Stimulated activated naive CD8-positive, alpha-beta T cell treated with anti-CD3 and anti-CD28 coated beads, Interleukin-15, amount 100 ng/mL, for 72 hours (primary cell): Measurements from ENCODE around the gene PHACTR3.

Experiments used
- ATAC-seq: fragments of 150-1000 bp; cut with Tn5 transposase; 2 replicates; pipeline ENCODE4 v1.10.0; 2021; ENCODE audit warnings: mild to moderate bottlenecking, moderate library complexity
- DNase-seq, 2 donors: peaks; one replicate each; pipeline ENCODE4 v3.0.0; 2021 to 2022
- H3K27ac Mint-ChIP-seq, 2 donors: one replicate each; pipeline ENCODE4 v1.8.0; 2022; ENCODE audit warnings: mild to moderate bottlenecking in 2 of 2, mixed read lengths in 2 of 2, moderate library complexity in 2 of 2
- H3K27me3 Mint-ChIP-seq: one replicate; pipeline ENCODE4 v1.8.0; 2022; ENCODE audit warnings: mixed read lengths
- H3K4me1 Mint-ChIP-seq: one replicate; pipeline ENCODE4 v1.8.0; 2022; ENCODE audit warnings: mild to moderate bottlenecking, mixed read lengths
- H3K4me3 Mint-ChIP-seq, 2 donors: one replicate each; pipeline ENCODE4 v1.8.0; 2022; ENCODE audit warnings: mild to moderate bottlenecking in 2 of 2, mixed read lengths in 2 of 2, moderate library complexity in 1 of 2
- H3K9me3 Mint-ChIP-seq, 2 donors: one replicate each; pipeline ENCODE4 v1.8.0; 2022; ENCODE audit warnings: mixed read lengths in 2 of 2

The PHACTR3 gene

GRCh38 chr20:59805786-59806577, 201.6 kb downstream of the PHACTR3 start:
- no peaks in the 10 kb centered on the region for H3K4me1 Mint-ChIP-seq
- no peak for ATAC-seq
- no peak overlapping the region for H3K27ac Mint-ChIP-seq
- H3K27me3 Mint-ChIP-seq, result peaks cover 27% of the 10 kb centered on the region
- no peak overlapping the region for H3K4me3 Mint-ChIP-seq
- DNase-seq, result no peak
- H3K9me3 Mint-ChIP-seq, result peaks cover 5 to 10% of the 10 kb centered on the region in 2 donors

DNA sequence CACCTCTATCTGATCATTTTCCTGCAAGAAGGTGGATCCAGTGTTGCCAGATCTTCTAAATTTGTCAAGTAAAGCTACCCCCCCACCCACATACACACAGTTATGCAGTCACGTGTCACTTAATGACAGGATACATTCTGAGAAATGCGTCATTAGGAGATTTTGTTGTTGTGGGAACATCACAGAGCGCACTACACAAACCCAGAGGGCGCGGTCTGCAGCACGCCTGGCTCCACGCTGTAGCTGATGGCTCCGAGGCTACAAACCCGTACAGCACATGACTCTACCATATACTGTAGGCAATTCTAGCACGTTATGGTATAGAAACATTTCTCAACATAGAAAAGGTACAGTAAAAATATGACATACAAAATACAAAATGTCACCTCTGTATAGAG, 202.2 kb downstream of the PHACTR3 start:
- H3K9me3 Mint-ChIP-seq, result peaks cover 0 to 7% of the 10 kb centered on the region in 2 donors
- ATAC-seq (no peak), DNase-seq (no peak)
- peaks cover 27% of the 10 kb centered on the region for H3K27me3 Mint-ChIP-seq
- H3K4me1 Mint-ChIP-seq, result no peaks in the 10 kb centered on the region
- H3K4me3 Mint-ChIP-seq, result no peak overlapping the region
- H3K27ac Mint-ChIP-seq, result no peak overlapping the region

GRCh38 chr20:59807909-59808728, 203.8 kb downstream of the PHACTR3 start:
- H3K27me3 Mint-ChIP-seq, result peaks cover 16% of the 10 kb centered on the region
- H3K4me3 Mint-ChIP-seq, result no peak overlapping the region
- no peak overlapping the region for H3K27ac Mint-ChIP-seq
- no peaks in the 10 kb centered on the region for H3K9me3 Mint-ChIP-seq
- no peaks in the 10 kb centered on the region for H3K4me1 Mint-ChIP-seq
- no peak for ATAC-seq
- no peak for DNase-seq

- DNase-seq (no peak), ATAC-seq (no peak)
- H3K9me3 Mint-ChIP-seq, result no peaks in the 10 kb centered on the region
- no peak overlapping the region for H3K4me3 Mint-ChIP-seq
- H3K27me3 Mint-ChIP-seq, result peaks cover 22% of the 10 kb centered on the region
- no peaks in the 10 kb centered on the region for H3K4me1 Mint-ChIP-seq
- H3K27ac Mint-ChIP-seq, result no peak overlapping the region
Measured at GRCh38 chr20:59808729-59809381, 204.5 kb downstream of the PHACTR3 start.

DNA sequence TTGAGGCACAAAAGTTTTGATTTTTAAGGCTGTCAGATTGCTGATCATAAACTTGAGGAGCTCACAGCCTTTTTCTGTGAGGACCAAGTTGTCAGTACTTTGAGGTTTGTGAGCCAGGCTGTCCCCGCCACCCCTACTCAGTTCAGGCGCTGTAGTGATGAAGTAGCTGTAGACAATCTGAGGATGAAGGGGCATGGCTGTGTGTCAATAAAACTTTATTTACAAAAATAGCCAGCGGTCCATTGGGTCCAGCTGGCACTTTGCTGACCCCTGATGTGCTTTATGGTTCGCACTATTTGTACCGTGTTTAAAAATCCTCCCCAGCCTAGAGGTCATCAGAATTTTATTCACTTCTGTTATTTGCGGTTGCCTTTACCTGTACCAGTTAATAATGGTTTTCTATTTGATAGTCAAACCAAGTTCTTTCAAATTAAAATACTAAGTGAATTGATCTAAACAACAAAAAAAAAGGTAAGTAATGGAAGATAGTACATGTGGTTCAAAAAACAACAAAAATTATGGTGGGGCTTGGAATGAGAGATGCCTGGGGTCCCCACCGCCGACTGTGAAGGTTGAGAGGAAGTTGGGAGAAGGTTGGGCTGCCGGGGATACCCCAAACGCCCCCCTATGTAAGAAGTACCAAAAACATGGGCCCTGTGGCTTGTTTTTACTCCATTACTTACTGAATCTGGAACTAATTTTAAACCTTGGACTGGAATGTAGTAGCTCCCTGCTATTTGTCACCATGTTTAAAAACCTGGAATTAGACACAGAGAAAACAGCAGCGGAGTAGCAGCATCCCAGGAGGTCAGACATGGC, 205.5 kb downstream of the PHACTR3 start:
- DNase-seq, result no peak
- H3K27me3 Mint-ChIP-seq, result peaks cover 22% of the 10 kb centered on the region
- H3K4me1 Mint-ChIP-seq, result no peaks in the 10 kb centered on the region
- H3K4me3 Mint-ChIP-seq, result no peak overlapping the region
- H3K27ac Mint-ChIP-seq, result peak overlapping the region in 1 of 2 donors; percentile 61
- H3K9me3 Mint-ChIP-seq, result no peaks in the 10 kb centered on the region
- no peak for ATAC-seq

- DNase-seq, result no peak
- ATAC-seq, result no peak
- H3K9me3 Mint-ChIP-seq, result no peaks in the 10 kb centered on the region
- no peak overlapping the region for H3K4me3 Mint-ChIP-seq
- H3K4me1 Mint-ChIP-seq, result no peaks in the 10 kb centered on the region
- H3K27ac Mint-ChIP-seq, result no peak overlapping the region
- peaks cover 14% of the 10 kb centered on the region for H3K27me3 Mint-ChIP-seq
Measured at GRCh38 chr20:59810449-59811187, 206.3 kb downstream of the PHACTR3 start.

DNA sequence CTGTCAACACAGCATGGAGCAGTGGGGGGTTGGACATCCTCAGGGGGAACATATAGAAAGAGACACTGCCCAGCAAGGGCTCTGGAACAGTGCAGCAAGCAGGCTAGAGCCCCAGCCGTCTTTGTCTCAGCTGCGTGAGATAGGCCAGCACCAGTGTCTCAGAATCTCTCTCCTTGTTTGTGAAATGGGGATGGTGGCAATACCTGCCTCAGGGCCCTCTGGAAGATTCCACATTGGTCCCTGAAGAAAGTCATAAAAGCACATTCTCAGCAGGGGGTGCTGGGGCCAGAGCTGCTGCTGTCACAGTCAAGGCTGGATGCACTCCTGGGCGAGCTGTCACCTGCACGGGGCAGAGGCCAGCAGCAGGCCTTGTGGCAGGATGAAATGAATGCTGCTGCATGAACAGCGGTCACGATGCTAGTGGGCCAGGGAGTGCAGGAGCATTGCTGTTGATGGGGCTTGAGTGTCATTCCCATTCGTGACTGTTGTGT, 207.4 kb downstream of the PHACTR3 start:
- Mint-ChIP-seq H3K27ac (no peak overlapping the region), H3K4me3 (no peak overlapping the region), H3K27me3 (peaks cover 11% of the 10 kb centered on the region), H3K9me3 (no peaks in the 10 kb centered on the region), H3K4me1 (no peaks in the 10 kb centered on the region)
- DNase-seq (no peak), ATAC-seq (no peak)

- DNase-seq, result no peak
- Mint-ChIP-seq H3K27ac (peak overlapping the region in 1 of 2 donors; percentile 33), H3K4me1 (no peaks in the 10 kb centered on the region), H3K27me3 (peaks cover 11% of the 10 kb centered on the region), H3K9me3 (no peaks in the 10 kb centered on the region), H3K4me3 (no peak overlapping the region)
- no peak for ATAC-seq
Measured at GRCh38 chr20:59812286-59813125, 208.2 kb downstream of the PHACTR3 start.

DNA sequence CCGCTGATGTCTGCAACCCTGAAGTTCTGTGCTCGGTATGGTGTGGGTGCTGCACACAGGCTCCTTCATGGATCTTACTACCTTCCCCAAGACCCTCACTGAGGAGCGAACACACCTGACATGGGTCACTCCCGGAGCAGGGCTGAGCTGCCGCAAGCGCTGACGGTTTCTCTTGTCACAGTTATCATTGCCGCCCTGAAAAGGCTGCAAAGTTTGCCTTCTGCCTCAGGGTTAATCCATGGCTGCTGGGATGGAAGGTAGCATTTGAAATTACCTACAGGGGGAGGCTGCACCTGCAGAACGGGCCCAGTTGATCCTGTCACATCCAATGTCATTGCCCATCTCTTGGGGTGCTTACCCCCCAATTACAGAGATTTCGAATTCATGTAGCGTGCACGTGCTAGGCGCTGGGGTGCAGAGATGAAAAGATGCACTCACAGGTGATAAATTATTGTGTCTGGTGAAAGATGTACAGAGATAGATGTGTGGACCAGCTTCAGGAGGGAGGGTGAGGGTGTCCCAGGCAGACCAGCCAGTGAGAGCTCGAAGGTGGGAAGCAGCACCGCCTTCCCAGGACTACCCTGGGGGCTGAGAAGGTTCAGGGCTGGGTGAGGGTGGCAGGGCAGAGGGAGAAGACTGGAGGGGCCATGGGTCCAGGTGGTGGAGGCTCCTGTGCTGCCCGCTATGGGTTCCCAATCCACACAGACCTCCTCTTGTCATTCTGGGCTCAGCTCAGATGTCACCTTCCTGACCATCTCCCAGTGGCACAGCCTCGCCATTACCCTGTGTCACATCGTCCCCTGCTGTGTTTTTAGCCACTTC, 209.0 kb downstream of the PHACTR3 start:
- Mint-ChIP-seq H3K27me3 (peaks cover 11% of the 10 kb centered on the region), H3K4me3 (no peak overlapping the region), H3K27ac (peak overlapping the region in 1 of 2 donors; percentile 65), H3K9me3 (no peaks in the 10 kb centered on the region), H3K4me1 (no peaks in the 10 kb centered on the region)
- DNase-seq, result no peak
- peak; percentile 26 for ATAC-seq

DNA sequence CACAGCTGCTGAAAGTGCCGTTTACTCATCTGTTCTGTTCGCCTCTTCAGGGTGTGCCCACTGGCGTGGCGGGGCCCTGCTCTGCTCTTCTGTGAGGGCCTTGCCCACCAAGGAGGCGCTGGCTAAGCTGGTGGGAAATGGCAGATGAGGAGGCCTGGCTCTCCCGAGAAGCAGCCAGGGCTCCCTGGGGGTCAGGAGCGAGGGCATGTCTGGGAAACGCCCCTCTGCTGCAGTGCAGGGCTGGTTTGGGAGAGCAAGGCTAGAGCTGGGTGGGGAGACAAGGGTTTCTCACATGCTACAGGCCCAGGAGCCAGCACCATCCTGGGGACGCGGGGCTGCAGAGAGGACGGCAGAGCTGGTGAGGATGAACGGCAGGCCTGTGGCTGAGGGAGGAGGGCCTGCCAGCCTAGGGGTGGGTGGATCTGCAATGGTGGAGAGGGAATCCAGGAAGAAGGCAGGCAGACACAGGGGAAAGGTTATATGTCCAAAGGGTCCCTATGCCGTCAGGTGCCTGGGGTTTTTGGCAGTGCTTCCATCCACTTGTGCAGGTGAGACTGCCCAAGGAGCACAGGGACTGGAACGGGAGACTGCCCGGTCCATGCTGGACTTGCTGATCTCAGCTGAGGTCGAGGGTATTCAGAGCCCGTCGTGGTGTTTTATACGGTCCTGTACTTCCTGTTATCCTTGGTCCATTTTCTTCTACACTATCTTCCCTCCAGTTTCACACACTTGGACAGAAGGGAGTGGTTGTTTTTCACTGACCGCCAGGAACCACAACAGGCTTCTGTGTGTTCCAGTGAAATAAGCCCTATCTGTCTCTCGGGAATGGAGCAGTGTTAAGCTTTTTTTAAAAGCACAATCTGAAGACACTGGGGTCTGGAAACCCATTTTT, 209.9 kb downstream of the PHACTR3 start:
- Mint-ChIP-seq H3K4me3 (no peak overlapping the region), H3K27ac (peak overlapping the region in 1 of 2 donors; percentile 29), H3K4me1 (no peaks in the 10 kb centered on the region), H3K9me3 (no peaks in the 10 kb centered on the region), H3K27me3 (peaks cover 11% of the 10 kb centered on the region)
- ATAC-seq, result no peak
- DNase-seq, result no peak

- no peak overlapping the region for H3K4me3 Mint-ChIP-seq
- no peaks in the 10 kb centered on the region for H3K9me3 Mint-ChIP-seq
- no peaks in the 10 kb centered on the region for H3K4me1 Mint-ChIP-seq
- H3K27ac Mint-ChIP-seq, result no peak overlapping the region
- H3K27me3 Mint-ChIP-seq, result peaks cover 11% of the 10 kb centered on the region
- no peak for ATAC-seq
- DNase-seq, result no peak
Measured at GRCh38 chr20:59814840-59815340, 210.6 kb downstream of the PHACTR3 start.

DNA sequence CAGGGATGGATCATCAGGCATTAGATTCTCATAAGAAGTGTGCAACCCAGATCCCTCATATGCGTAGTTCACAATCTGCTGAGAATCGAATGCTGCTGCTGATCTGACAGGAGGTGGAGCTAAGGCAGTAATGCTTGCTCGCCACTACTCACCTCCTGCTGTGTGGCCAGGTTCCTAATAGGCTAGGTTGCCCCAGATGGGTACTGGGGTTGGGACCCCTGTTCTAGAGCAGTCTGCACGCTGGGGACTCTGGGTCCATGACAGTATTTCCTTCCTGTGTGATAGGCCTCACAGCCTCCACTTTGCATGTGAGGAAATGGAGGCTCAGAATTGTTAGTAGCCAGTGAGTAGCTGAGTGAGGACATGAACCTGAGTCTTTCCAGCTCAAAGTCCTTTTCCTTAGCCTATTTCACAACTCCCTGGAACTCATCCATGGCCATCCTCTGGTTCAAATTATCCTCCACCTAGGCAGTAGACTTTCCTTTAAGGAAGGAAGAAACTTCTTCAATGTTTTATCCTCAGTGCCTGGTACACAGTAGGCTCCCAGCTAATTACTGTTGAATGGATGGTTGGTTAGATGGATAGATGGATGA, 211.9 kb downstream of the PHACTR3 start:
- no peak overlapping the region for H3K4me3 Mint-ChIP-seq
- no peaks in the 10 kb centered on the region for H3K4me1 Mint-ChIP-seq
- no peaks in the 10 kb centered on the region for H3K9me3 Mint-ChIP-seq
- ATAC-seq (no peak), DNase-seq (no peak)
- no peak overlapping the region for H3K27ac Mint-ChIP-seq
- peaks cover 11% of the 10 kb centered on the region for H3K27me3 Mint-ChIP-seq
